ENCODE measurements around the gene RANBP17.
"Not testable (repeated sequence)": the region's sequence is repeated elsewhere in the genome, so short reads cannot be mapped to it uniquely, and the experiment has no call there.

RANBP17 gene

GRCh38 chr5:171261361-171261760 lies 399.5 kb downstream of the RANBP17 start:
- no peak for DNase-seq

DNA sequence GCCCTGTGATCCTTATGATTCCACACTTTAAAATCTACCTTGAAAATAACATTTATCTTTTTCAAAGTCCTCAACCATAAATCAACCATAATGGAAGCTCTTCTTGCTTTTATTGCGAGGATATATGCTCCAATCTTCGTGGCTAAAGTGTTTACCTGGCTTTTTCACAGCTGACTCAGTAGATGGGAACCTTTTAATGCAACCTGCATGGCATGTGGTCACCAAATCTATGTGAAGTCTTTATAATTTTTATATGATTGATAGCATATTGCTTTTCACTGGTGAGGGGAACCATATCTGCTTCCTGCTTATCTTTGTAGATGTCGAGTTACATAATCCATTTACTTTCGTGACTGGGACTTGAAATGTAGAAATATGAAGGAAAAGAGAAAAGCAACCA lies 400.1 kb downstream of the RANBP17 start:
- DNase-seq, result no peak

DNA sequence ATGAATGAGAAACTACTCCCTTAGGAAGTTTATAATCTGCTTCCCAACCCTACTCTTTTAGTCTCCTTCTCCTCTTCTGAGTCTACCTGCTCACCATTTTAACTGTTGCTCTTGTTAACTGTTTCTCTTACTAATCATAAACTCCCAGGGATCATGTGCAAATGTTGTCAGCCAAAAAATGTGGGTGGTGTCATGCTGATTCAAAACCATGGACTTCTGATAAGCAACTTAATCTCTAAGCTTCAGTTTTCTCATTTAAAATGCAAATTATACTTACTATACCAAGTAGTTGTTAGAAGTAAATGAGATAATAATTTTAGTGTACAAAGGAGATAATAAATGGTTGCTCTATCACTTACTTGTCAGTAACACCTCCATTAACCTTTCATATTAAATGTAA lies 401.4 kb downstream of the RANBP17 start:
- no peak for DNase-seq

DNA sequence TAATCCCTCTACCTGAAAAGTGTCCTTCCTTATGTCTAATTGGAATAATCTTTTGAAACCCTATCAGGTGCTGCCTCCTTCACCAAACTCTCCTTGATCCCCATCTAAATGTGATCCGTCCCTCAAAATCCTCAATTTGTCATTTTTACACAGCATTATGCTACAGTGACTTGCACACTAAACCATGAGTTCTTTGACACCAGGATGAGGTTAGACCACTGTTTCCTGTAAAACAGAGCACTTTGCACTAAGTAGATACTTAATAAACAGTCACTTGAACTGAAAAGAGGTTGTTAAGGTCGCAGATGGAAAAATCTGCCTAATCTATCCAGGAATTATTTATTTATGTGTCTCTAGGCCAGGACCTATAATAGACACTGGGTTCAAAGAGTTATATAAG lies 403.0 kb downstream of the RANBP17 start:
- no peak for DNase-seq

DNA sequence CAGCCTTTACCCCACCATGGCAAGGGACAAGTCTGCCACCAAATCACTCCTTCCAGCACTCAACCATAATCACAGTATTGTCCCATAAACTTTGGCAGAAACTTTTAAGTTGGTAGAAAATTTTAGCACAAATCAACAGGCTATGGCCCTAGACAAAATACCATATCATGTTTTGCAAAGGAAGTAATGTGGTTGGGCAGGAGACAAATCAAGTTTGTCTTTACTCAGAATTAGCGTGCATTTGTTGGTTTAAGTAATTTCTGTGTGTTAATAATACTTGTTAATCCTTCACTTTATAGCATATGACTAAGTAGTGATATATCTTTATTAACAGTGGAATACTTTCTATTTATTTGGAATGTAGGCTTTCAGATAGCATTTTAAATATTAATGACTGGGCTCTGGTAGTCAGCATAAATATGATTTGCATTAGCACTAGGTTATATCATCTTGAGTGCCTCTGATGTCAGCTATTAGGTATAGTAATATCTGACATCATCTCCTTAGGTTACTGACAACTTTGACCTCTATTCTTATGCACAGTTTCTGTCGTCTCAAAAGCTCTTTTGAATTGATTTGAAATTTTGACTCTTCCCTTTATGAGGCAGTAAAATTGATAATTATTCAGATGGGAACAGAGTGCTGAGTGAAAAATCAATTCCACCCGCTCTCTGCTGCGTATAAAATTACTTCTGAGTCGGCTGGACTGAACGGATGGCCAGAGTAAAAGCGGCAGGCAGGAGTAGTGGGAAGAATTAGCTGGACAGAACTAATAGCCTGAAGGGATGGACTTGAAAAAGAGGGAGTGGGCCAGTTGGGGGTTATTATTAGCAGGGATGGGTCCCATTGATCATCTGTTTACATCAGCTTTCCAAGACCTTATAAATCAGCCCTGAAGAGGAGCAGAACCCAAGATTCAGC lies 407.1 kb downstream of the RANBP17 start:
- no peak for DNase-seq

DNA sequence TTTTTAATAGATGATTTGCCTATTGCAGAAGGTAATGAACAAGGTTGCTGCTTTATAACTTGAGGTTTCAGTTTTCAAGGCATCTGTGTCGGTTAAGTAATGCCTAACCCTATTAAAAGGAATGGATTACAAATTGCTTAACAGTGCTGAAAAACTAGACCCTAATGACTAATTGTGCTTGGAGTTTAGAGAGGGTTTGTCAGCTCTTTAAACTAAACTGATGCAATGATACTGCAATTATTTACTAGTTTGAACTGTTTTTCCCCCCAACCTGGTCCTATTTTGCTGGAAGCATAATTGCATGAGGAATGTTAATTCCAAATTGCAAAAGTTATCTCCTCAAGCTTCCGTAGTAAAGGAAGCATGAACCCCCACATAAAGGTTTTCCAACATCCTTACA lies 407.9 kb downstream of the RANBP17 start:
- peak; percentile 33 for DNase-seq

- DNase-seq, result no peak
Measured at GRCh38 chr5:171270136-171270535, 408.3 kb downstream of the RANBP17 start.

GRCh38 chr5:171271798-171272197 lies 410.0 kb downstream of the RANBP17 start:
- DNase-seq, result no peak

GRCh38 chr5:171272996-171273970 lies 411.5 kb downstream of the RANBP17 start:
- DNase-seq, result no peak

GRCh38 chr5:171275841-171276544 lies 414.2 kb downstream of the RANBP17 start:
- DNase-seq, result no peak

- DNase-seq, result no peak
Measured at GRCh38 chr5:171283753-171284152, 421.9 kb downstream of the RANBP17 start.

DNA sequence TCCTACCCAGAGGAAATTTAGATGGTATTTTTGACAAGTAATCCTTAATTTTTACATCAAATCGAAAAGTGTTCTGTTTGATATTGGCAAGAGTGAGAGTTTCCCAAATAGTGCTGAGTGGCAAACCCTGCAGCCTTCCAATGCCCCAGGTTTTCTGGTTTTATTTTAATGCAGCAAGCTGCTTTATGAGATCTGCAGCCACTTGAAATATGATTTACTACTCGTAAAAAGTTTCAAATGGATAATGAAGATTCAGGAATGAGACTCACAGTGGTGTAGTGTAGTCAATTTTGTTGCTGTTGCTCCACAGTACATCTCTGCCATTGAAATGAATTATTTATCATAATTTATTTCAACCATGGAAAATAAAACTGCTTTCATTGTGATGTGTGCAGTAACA lies 423.6 kb downstream of the RANBP17 start:
- no peak for DNase-seq

- DNase-seq, result no peak
Measured at GRCh38 chr5:171288066-171288465, 426.2 kb downstream of the RANBP17 start.

- DNase-seq, result no peak
Measured at GRCh38 chr5:171291371-171291770, 429.6 kb downstream of the RANBP17 start.

GRCh38 chr5:171295299-171295698 lies 433.5 kb downstream of the RANBP17 start:
- no peak for DNase-seq

DNA sequence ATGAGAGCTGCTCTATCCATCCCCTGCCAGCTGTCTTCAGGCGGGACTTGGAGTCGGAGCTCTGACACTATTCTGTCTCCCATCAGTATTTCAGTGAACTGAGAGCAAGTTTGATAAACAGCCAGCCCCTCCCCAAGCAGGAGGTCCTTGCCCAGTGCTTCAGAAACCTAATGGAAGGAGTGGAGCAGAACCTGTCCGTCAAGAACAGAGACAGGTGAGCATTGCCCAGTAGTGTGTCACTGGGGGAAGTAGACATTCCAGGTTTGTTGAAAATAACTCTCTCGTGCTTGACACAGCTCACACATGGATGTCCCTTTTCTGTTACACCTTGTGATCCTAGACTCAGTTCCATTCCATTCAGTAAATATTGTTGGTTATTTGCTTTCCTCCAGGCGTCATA lies 434.0 kb downstream of the RANBP17 start:
- DNase-seq, result no peak

DNA sequence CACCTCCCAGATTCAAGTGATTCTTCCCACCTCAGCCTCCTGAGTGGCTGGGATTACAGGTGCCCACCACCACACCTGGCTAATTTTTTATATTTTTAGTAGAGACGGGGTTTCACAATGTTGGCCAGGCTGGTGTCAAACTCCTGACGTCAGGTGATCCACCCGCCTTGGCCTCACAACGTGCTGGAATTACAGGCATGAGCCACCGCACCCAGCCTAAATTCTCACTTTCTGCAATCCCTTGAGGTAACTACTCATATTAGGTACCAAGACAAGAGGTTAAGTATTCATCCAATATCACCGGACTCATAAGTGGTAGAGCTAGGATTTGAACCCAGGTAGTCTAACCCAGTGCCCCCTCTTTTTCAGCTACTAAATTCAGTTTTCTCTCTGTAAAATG lies 436.1 kb downstream of the RANBP17 start:
- not testable (repeated sequence) for DNase-seq

GRCh38 chr5:171299228-171299627 lies 437.4 kb downstream of the RANBP17 start:
- DNase-seq, result no peak

DNA sequence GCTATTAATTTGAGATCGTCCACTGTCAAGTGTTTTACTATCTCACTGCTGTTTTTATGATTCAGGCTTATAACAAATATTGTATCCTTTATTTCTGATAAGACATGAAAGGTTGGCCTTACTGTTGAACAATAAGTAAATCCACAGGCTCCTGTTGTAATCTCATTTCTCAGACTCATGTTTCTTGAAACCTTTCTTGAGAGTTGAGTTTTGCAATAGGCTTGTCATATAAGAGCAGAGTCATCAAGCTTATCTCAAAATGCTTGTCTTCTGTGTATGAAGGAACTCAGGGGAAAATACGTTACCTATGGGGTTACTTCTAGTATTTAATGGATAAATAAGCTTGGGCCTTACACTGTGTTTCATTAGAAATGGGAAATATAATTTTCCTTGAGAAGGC lies 438.0 kb downstream of the RANBP17 start:
- no peak for DNase-seq

GRCh38 chr5:171300358-171300757 lies 438.5 kb downstream of the RANBP17 start:
- DNase-seq, result no peak

- DNase-seq, result no peak
Measured at GRCh38 chr5:171306166-171306565, 444.3 kb downstream of the RANBP17 start.

DNA sequence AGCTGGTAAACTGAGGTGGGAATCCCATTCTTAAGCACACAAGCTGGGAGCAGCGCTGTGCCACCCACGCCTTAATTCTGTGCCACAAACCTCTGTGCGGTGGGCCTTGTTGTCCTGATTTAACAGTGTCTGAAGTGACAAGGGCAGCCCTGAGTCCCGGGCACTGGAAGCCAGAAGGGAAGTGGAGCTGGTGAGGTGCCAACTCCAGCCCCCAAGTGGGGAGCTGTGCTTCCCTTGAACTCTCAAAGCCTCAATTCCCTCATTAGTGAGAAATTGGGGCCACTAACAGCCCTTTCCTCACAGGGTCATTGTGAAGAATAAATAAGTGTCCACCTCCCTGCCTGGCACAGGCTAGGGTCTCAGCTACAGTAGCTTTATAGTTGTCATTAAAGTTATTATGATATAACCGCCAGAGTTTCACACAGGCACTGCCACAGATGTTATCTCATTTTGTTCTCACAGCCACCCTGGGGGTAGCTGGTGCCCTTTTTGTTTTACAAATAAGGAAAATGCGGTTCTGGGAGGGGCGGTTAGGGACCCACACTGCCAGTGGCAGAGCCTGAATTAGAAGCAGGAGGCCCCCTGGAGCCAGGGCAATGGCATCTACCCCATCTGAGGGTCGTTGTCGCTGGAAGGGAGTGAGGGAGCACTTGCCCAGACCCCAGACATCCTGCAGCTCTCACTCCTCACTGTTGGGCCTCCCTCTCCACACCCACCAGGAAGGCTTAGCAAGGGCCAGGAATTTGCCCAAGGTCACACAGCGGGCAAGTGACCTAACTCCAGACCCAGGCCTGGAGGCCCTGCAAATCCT lies 445.2 kb downstream of the RANBP17 start:
- no peak for DNase-seq
